Stimulated activated CD4-positive, alpha-beta T cell treated with anti-CD3 and anti-CD28 coated beads, Interleukin-2, amount 100 ng/mL, for 24 hours (primary cell): Measurements from ENCODE around the gene TTLL11.
"Not testable (repeated sequence)": the region's sequence is repeated elsewhere in the genome, so short reads cannot be mapped to it uniquely, and the experiment has no call there.

Experiments
- DNase-seq, 2 donors: peaks; one replicate each; pipeline ENCODE4 v3.0.0-alpha.2; 2020

TTLL11 gene

GRCh38 chr9:121802753-121803152, 290.4 kb downstream of the TTLL11 start:
- no peak for DNase-seq

- no peak for DNase-seq
Measured at GRCh38 chr9:121801579-121801978, 291.5 kb downstream of the TTLL11 start.

- DNase-seq = no peak
Measured at GRCh38 chr9:121800376-121800775, 292.7 kb downstream of the TTLL11 start.

- DNase-seq = no peak
Measured at GRCh38 chr9:121798941-121799340, 294.2 kb downstream of the TTLL11 start.

GRCh38 chr9:121797081-121797480, 296.0 kb downstream of the TTLL11 start:
- no peak for DNase-seq

GRCh38 chr9:121794334-121794733, 298.8 kb downstream of the TTLL11 start:
- DNase-seq = not testable (repeated sequence)

GRCh38 chr9:121792476-121792875, 300.6 kb downstream of the TTLL11 start:
- not testable (repeated sequence) for DNase-seq

- no peak for DNase-seq
Measured at GRCh38 chr9:121790841-121791240, 302.3 kb downstream of the TTLL11 start.

GRCh38 chr9:121788686-121789366, 304.3 kb downstream of the TTLL11 start:
- no peak for DNase-seq

GRCh38 chr9:121786998-121787422, 306.1 kb downstream of the TTLL11 start:
- DNase-seq = no peak

GRCh38 chr9:121786543-121786948, 306.6 kb downstream of the TTLL11 start:
- no peak for DNase-seq

GRCh38 chr9:121785673-121786542, 307.2 kb downstream of the TTLL11 start:
- DNase-seq = no peak

- no peak for DNase-seq
Measured at GRCh38 chr9:121784731-121785411, 308.2 kb downstream of the TTLL11 start.

GRCh38 chr9:121783521-121784507, 309.3 kb downstream of the TTLL11 start:
- no peak for DNase-seq

- no peak for DNase-seq
Measured at GRCh38 chr9:121783111-121783510, 310.0 kb downstream of the TTLL11 start.

GRCh38 chr9:121782514-121783110, 310.5 kb downstream of the TTLL11 start:
- no peak for DNase-seq

GRCh38 chr9:121781701-121782464, 311.2 kb downstream of the TTLL11 start:
- no peak for DNase-seq

- DNase-seq = no peak
Measured at GRCh38 chr9:121781145-121781548, 312.0 kb downstream of the TTLL11 start.

GRCh38 chr9:121780177-121781040, 312.7 kb downstream of the TTLL11 start:
- DNase-seq = no peak
